UCSD-AML1 (cell line): ENCODE results near the gene ABHD6.
"Not testable (repeated sequence)": the region's sequence is repeated elsewhere in the genome, so short reads cannot be mapped to it uniquely, and the experiment has no call there.

ENCODE experiments used
- DNase-seq: peaks from one replicate; lab custom pipeline; 2025; ENCODE audit not compliant: unreplicated experiment; lab: John Stamatoyannopoulos, UW

ABHD6 gene

GRCh38 chr3:58209933-58210332, 27.7 kb upstream of the ABHD6 start:
- no peak for DNase-seq

GRCh38 chr3:58210761-58211460, 26.7 kb upstream of the ABHD6 start, which contains the start of gene DNASE1L3:
Gene DNASE1L3 (minus strand): TSS chr3:58210972. CDS start chr3:58210906, 66 bp downstream.
- no peak for DNase-seq

- DNase-seq, result no peak
These were observed 22.9 kb upstream of the ABHD6 start for GRCh38 chr3:58214484-58215316.

GRCh38 chr3:58215317-58216025, 22.1 kb upstream of the ABHD6 start:
- DNase-seq, result no peak

GRCh38 chr3:58216496-58217195, 20.9 kb upstream of the ABHD6 start:
- no peak for DNase-seq

- peak; percentile 79 for DNase-seq
These were observed 20.3 kb upstream of the ABHD6 start for GRCh38 chr3:58217209-58217811.

GRCh38 chr3:58218904-58219303, 18.7 kb upstream of the ABHD6 start:
- no peak for DNase-seq

- DNase-seq, result no peak
These were observed 15.3 kb upstream of the ABHD6 start for GRCh38 chr3:58222161-58222724.

- no peak for DNase-seq
These were observed 13.7 kb upstream of the ABHD6 start for GRCh38 chr3:58223855-58224254.

GRCh38 chr3:58227933-58228332, 9.7 kb upstream of the ABHD6 start:
- DNase-seq, result not testable (repeated sequence)

- no peak for DNase-seq
These were observed 6.6 kb upstream of the ABHD6 start for GRCh38 chr3:58230876-58231552.

- DNase-seq, result no peak
These were observed 5.9 kb upstream of the ABHD6 start for GRCh38 chr3:58231666-58232065.

- DNase-seq, result no peak
These were observed 3.1 kb upstream of the ABHD6 start for GRCh38 chr3:58234516-58234931.

- no peak for DNase-seq
These were observed 1.6 kb upstream of the ABHD6 start for GRCh38 chr3:58235970-58236369.

GRCh38 chr3:58236527-58237237, 910 bp upstream of the ABHD6 start:
- DNase-seq, result no peak

- DNase-seq, result peak; percentile 76
These were observed 519 bp downstream of the ABHD6 start for GRCh38 chr3:58237941-58238681.

- DNase-seq, result no peak
These were observed 1.2 kb downstream of the ABHD6 start for GRCh38 chr3:58238830-58239229.

- no peak for DNase-seq
These were observed 3.9 kb downstream of the ABHD6 start for GRCh38 chr3:58241306-58242044.
